ENCODE data around the gene CHEK2.
A peak's percentile ranks its signal among the peaks of the same experiment; 100 is the strongest.
"Not testable (repeated sequence)": the region's sequence is repeated elsewhere in the genome, so short reads cannot be mapped to it uniquely, and the experiment has no call there.

The CHEK2 gene

DNA sequence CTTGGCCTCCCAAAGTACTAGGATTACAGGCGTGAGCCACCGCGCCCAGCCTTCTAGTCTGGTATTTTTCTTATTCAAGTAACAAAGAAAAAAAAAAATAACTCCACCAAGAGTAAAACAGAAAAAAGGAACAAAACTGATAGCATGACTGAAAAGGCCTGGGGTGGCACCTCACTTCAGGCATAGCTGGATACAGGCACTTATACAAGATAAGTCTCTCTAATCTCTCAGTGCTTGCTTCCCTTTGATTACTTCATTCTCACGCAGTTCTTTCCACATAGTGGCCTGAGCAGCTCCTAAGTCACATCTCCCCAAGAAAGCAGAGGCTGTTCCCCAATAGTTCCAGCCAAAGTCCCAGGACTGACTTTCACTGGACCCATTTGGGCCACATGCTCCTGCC, 58.7 kb downstream of the CHEK2 start:
- DNase-seq, result not testable (repeated sequence)

DNA sequence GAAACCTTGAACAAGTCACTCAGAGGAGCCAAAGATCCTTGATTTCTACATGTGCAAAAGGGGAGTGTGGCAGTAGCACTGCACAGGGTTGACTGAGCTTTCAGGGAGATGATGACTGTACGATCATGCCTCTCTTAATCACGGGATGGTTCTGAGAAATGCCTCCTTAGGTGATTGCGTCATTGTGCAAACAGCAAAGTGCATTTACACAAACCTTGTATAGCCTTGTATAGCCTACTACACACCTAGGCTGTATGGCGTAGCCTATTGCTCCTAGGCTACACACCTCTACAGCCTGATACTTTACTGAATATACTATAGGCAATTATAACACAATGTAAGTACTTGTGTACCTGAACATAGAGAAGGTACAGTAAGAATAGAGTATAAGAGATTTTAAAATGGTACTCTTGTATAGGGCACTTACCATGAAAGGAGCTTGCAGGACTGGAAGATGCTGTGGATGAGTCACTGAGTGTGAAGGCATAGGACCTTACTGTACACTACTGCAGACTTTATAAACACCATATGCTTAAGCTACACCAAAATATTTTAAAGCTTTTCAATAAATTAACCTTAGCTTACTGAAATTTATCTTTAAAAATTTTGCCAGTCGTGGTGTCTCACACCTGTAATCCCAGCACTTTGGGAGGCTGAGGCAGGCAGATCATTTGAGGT, 60.7 kb downstream of the CHEK2 start:
- DNase-seq, result not testable (repeated sequence)

DNA sequence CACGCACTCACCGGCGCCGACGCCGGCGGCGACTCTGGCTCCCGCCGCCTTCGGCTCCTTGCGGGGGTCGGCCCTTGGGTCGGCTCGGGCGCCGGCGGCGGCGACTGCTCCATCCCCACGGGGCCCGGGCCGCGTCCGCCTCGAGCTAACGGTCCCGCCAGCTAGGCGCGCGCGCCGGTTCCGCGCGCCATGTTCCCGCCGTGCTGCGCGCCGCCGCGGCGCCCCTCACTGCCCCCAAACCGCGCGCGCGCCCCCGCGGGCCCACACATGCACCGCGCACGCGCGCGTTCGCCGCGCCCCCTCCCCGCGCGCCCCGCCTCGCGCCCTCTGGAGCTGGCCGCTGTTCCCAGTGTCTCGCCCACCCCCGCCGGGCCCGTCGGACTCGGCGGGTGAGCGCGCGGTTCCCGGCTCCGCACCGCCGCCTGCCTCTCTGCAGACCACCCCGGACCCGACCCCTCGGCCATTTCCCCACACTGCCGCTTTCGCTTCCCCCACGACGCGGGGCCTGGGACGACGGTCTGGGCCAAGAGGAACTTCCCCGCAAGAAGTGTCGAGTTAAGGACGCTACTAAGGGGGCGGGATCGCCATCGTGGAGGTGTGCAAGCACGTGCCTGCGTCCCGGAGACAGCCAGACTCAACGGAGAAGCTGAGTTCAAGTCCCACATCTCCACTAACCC, 61.9 kb downstream of the CHEK2 start, which contains the start of gene TTC28:
Gene TTC28, minus strand, starts transcription at position 230 of the 677 bp plus-strand sequence. Its CDS starts 117 bp downstream, at position 113.
- peak; percentile 45 for DNase-seq

DNA sequence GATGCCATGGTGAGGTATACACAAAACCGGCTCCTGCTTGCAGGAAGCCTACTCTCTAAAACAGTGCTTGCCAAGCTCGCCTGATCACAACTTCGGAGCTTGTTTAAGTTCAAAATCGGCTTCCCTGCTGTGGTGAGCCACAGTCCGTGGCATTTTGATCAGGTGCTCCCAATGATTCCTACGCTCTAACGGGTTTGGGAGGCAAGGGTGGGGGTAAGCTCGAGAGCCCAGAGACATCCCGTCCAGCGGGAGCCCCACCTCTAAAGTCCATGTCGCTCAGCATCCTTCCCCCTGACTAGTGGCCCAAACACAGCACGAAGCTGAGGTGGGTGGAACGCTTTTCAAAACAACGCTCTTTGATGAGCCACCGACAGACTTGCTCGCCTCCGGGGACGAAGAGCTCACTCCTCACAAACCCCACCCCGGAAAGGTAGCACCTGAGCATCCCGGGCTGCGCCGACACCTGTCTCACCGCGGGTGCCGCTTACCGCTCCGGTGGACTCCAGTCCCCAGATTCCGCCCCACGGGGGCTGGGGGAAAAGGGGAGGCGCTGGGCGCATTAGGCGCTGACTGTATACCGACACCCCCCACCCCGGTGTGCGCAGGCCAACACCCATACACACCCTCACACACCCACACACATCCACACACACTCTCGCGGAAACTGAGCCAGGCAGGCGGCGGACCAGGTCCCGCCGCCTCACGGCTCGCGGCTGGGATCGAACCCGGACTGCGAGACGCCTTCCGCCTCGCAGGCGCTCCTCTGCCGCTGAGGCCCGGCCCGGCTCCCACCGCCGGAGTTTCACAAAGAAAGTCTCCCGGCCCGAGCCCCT, 62.6 kb downstream of the CHEK2 start:
- DNase-seq, result not testable (repeated sequence)

DNA sequence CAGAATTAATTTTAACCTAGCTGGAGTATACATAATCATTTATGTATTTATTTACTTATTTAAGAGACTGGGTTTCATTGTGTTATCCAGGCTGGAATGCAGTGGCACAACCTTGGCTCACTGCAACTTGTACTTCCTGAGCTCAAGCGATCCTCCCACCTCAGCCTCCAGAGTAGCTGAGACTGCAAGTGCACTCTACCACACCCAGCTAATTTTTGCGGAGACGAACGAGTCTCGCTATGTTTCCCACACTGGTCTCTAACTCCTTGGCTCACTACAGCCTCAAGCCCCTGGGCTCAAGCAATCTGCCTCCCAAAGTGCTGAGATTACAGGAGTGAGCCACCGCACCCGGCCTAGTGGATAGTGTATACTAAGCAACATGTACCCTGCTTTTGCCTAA, 63.5 kb downstream of the CHEK2 start:
- not testable (repeated sequence) for DNase-seq

DNA sequence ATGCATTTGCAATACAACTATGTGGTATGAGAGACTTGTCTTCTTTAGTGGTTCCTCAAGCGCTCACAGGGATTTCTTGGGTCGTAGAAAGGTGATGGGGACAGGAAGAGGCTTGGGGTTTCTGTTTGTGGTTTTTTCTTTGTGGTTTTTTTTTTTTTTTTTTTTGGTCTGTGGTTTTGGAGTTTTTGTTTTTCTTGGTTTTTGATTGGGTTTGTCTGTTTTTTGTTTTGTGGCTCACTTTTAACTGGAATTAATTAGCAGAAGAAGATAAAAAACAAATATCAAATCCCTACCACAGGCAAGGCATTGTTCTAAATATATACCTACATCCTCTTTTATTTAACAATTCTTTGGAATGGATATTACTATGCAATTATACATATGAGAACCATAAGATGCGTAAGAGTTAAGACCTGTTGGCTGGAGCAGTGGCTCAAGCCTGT, 67.5 kb downstream of the CHEK2 start:
- DNase-seq, result no peak

DNA sequence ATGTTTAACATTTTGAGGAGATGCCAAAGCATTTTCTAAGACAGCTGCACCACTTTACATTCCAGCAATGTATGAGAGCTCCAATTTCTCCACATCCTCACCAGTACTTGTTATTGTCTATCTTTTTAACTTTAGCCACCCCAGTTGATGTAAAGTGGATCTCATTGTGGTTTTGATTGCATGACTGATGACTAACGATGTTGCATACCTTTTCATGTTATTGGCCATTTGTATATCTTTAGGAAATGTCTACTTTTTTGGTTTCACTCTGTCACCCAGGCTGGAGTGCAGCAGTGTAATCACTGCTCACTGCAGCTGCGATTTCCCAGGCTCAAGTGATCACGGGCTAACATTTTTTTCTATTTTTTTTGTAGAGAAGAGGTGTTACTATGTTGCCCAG, 70.9 kb downstream of the CHEK2 start:
- no peak for DNase-seq

DNA sequence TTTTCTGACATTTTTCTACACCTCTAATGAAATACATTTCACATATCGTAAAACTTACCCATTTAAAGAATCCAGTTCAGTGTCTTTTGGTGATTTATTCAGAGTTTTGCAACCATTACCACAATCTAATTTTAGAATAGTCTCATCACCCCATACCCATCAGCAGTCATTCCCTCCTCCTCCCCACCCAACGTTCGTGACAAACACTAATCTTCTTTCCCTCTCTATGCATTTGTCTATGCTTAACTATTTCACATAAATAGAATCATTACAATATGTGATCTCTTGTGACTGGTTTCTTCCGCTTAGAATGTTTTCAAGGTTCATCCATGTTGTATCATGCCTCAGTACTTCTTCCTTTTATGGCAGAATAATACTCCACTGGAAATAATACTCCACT, 71.5 kb downstream of the CHEK2 start:
- DNase-seq, result no peak

DNA sequence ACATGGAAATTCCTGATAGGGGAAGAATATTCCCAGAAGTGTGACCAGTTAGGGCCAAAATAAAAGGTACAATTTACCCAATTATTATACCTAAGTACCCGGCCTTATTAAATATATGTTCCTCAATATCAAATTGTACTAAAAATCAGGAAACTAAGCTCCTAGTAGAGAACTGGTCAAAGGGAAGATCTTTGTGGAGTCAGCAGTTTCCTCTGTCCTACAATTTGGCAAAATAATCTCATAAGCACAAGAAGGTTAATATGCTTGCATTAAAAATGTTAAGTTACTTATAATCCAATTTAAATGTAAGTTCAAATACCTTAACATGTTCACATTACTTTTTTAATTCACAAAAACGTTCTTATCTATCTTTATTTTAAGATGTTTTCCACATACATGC, 72.2 kb downstream of the CHEK2 start:
- DNase-seq, result no peak

DNA sequence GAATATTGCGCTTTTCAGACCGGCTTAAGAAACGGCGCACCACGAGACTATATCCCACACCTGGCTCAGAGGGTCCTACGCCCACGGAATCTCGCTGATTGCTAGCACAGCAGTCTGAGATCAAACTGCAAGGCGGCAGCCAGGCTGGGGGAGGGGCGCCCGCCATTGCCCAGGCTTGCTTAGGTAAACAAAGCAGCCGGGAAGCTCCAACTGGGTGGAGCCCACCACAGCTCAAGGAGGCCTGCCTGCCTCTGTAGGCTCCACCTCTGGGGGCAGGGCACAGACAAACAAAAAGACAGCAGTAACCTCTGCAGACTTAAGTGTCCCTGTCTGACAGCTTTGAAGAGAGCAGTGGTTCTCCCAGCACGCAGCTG, 78.1 kb downstream of the CHEK2 start:
- not testable (repeated sequence) for DNase-seq

DNA sequence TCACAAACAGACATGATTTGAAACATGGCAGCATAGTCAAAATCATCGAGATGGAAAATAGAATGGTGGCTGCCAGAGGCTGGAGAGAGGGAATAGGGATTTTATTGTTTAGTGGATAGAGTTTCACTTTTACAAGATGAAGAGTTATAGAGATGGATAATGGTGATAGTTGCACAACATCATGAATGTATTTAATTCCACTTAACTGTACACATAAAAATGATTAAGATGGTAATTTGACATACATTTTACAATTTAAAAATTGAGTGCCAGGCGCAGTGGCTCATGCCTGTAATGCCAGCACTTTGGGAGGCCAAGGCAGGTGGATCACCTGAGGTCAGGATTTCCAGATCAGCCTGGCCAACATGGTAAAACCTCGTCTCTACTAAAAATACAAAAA, 83.2 kb downstream of the CHEK2 start:
- DNase-seq, result no peak

DNA sequence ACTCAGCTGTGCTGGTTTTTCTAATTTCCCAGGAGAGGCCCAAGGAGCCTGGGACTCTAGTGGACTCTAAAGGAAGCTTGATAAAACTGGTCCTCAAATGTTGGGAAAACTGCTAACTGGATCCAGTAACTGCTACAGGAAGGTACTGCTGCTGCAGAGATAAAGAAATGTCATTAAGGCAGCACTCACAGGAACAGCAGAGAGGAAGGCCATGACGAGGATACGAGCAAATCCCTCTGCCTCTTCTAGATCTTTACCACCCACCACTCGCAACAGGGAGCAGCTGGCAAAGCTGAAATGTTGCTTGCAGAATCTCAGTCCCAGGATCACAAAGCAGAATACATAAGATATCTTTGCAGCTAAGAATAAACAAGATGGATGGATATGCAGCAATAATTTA, 85.4 kb downstream of the CHEK2 start:
- DNase-seq, result no peak

DNA sequence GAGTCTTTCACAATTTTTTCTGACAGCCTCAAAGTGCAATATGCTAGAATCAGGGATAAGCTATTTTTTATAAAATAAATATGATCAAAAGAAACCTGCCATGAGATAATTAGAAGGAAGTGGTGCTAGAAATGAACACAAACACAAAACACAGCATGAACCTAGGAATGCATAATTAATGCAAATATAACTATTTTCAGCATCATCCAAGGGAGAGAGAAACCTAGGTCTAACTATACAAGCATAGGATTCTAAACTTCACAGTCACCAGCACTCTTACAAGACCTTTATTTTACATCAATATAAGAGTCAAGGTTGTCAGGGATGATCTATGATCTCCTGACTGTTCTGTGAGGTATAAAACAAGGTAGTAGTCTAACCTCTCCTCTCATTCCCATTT, 91.2 kb downstream of the CHEK2 start:
- no peak for DNase-seq

DNA sequence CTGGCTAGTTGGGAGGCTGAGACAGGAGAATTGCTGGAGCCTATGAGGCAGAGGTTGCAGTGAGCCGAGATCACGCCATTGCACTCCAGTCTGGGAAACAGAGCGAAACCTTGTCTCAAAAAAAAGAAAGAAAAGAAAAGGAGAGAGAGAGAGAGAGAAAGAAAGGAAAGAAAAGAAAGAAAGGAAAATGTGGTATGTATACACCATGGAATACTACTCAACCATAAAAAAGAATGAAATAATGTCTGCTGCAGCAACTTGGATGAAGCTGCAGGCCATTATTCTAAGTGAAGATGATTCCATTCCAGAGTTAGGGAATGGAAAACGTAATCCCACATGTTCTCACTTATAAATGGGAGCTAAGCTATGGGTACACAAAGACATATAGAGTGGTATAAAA, 92.8 kb downstream of the CHEK2 start:
- DNase-seq, result no peak

DNA sequence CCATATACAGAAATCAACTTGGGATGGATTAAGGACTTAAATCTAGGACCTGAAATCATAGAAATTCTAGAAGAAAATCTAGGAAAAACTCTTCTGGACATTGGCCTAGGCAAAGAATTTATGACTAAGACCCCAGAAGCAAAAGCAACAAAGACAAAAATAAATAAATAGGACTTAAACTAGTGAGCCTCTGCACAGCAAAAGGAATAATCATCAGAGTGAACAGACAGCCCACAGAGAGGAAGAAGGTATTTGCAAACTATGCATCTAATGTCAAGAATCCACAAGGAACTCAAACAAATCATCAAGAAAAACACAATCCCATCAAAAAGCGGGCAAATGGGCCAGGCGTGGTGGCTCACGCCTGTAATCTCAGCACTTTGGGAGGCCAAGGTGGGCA, 94.4 kb downstream of the CHEK2 start:
- DNase-seq, result no peak

DNA sequence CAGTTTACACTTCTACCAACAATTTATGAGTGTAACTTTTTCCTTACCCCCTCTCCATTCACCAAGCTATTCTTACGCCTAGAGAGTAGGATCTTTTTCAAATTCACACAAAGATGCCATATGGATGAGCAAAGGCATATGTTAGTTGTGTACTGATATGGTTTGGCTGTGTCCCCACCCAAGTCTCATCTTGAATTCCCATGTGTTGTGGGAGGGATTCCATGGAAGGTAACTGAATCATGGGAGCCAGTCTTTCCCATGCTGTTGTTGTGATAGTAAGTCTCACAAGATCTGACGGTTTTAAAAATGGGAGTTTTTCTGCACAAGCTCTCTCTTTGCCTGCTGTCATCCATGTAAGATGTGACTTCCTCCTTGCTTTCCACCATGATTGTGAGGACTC, 102.3 kb downstream of the CHEK2 start:
- no peak for DNase-seq
